Raji (cell line): ENCODE data around the gene C2CD4C.

Source experiments
- POLR2A ChIP-seq: IDR thresholded peaks from 2 replicates; pipeline ENCODE4 v1.6.1; 2011; ENCODE audit warnings: low read depth, low read length, control low read depth; ENCODE audit not compliant: insufficient read depth

C2CD4C gene

DNA sequence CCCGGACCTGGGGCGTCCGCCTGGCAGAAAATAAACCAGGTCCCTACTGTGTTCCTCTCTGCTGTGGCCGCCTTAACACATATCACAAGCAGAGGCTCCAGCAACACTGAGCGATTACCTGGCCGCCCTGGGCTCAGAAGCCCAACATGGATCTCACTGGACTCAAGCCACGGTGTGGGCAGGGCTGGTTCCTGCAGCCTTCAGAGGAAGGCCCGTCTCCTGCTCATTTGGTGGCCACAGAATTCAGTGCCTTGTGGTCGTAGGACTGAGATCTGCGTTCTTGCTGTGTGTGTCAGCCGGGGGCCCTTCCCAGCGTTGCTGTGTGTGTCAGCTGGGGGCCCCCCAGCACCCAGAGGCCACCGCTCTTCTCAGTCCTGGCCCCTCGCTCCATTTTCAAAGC lies 30.2 kb downstream of the C2CD4C start:
- no peak for TF ChIP-seq POLR2A

DNA sequence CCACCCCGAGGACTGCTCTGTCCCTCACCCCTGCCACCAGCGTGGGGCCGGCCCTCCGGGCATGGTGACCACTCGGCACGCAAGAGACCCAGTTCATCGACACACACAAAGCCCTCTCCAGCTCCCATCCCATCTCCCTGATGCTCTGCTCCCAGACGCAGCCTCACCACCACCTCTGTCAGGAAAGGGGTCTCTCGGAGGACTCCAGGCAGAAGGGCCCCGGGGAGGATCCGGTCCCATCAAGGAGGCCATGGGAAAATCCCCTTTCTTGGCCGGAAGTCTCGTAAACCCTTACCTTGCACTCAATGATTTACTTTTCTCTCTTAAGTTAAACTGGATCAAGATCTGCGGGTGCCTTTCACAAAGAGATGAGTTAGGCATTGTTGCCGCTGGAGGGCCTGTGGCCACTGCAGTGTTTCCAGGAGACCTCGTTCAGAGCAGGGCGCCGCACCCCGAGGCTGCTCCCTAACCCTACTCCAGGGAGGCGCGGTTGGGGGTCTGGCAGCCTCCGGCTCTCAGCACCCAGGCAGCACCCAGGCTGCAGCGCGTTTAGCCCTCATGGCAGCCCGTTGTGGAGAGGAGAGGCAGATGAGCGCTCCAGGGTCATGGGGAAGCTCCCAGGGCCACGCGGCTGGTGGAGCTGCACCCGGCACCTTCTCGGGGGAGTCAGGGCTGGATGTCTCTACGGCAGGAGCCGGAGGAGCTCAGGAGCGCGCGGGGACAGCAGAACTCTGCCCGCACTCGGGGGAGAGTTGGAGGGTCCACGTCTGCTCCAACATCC lies 31.0 kb downstream of the C2CD4C start:
- TF ChIP-seq POLR2A, result no peak

DNA sequence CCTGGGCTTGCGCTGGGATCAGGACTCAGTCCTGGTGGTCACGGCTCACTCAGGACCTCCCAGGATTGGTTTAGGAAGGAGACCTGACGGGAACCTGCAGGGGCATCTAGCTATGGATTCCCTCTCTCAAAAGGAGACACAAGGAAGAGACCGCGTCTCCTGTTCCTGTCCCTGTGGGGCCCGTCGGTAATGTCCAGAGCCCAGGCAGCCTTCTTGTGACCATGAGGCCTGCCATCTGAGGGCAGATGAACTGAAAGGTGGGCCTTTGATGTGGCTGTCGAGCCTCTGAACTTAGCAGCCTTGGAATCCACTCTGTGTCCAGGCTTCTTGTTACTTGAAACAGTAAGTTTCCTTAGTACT lies 32.9 kb downstream of the C2CD4C start:
- no peak for TF ChIP-seq POLR2A

DNA sequence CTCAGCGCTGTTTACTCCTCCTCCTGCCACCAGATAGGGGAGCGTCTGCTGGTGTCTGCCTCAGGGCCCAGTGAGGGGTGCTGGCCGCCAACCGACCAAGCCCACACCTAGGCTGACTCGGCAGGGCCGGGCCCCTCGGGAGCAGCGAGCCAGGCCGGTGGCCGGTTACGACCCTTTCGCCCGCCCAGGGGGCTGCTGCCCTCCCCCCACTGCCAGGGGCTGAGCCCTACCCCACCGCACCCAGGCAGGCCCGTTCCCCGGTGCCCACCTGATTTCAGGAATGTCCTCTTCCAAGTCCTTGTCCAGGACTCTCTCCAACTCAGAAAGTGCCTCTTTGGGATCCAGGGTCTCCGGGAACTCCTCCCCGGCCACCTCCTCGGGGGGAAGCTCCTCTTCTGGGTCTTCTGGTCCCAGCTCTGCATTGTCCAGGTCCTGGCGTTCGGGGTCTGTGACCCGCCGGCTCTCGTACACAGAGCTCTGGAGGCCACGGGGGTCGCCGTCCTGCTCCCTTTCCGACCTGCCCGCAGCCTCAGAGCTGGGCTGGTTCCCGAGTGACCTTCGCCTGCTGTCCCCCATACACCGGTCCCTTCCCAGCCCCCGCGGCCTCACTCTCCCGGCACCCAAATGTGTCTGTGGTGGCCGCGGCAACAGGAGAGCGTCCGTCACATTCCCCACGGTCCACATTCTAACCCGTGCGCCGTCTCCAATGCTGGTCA lies 33.4 kb downstream of the C2CD4C start:
- no peak for TF ChIP-seq POLR2A

DNA sequence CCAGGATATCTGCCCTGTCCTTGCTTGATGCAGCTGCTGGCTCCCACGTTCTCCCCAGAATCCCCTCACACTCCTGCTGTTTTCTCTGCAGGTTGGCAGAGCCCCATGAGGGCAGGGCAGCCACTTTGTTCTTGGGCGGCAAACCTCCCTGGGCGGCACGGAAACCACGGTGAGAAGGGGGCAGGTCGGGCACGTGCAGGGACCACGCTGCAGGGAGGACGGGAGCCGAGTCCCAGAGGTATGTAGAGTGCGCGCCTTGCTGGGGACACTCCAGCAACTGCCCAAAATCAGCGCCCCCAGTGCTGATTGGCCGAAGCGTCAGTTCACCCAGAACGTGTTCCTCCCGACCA lies 34.1 kb downstream of the C2CD4C start:
- TF ChIP-seq POLR2A, result no peak

DNA sequence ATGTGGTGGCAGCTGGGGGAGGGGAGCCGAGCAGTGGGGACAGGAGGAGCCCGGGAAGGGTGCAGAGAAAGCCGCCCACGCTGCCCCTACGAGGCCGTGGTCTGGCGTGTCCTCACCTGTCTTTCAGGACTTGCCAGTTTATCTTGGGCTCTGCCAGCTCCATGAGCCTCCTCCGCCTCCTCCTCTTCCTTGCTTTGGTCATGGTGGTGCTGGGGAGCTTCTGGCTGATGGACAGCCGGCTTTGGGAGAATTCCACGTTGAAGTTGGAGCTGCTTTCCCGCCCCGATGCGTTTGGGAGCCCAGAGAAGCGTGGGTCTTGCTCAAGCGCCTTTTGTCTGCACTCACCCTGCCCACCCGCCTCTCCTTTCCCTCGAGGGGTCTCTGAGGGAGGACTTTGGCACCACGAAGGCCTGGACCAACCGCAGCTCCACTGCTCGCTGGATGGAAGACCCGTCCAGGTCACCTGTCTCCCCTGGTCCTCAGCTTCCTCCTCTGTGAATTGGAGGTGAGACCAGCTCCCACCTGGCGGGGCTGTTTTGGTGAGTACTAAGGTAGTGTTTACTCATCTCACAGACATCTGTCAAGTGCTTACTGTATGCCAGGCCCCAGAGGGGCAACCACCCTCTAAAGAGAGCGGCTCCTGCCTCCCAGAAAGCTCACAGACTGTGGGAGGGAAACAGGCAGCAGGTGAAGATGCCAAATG lies 34.6 kb downstream of the C2CD4C start:
- no peak for TF ChIP-seq POLR2A

DNA sequence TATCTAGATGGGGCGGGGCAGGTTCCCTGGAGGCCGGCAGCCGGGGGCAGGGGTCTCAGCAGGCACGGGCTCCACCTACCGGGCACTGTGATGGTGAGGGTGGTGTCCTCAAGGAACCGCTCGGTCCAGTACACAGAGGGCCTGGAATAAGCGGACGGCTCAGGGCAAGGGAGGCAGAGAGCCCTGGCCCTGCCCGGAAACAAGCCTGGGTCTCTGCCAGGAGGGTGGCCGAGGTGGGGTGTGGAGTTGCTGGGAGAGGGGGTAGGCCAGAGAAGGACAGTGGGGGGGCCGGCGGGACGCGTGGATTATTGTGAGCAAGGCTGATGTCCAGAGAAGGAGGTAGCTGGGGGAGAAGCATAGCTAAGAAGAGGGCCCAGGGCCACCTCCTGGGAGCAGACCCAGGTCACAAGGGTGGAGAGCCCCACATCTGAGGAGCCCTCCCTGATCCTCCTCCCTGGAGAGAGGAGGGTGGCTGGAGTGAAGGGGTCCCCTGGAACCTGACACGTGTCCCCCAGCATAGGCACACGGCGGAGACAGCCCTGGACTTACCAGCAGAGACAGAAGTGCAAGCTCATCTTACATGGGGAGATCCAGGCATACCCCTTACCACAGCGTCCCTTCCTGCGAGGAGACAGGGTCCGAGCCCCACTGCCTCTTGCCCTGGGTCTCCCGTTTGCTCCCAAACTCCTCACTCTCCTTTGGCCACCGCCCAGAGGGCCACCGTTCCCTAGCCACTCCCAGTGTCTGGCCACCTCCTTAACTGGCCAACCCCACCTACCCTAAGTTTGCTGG lies 35.4 kb downstream of the C2CD4C start:
- TF ChIP-seq POLR2A, result no peak

DNA sequence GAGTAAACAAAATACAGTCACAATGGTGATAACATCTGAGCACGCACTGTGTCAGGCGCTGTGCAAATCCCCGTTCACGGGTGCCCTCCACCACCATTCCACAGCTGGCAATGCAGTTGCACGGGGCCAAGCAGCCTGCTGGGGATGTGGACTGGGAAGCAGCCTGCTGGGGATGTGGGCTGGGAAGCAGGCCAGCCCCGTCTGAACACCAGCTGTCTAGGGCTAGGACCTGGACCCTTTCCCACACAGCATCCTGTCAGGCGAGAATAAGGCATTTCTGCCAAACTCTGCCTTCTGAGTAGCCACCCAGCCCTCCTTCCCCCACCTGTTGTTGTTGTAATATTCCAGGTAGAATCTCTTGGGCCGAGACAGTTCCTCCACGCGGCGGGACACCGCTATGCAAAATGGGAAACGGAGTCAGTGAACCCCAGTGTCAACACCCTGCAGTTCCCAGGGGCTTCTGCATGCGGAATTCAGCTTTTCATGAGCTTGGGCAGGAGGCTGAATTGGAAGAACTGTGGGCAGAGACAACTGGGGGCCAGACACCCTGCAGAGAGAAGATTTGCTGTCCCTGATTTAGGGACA lies 36.5 kb downstream of the C2CD4C start:
- TF ChIP-seq POLR2A, result no peak

DNA sequence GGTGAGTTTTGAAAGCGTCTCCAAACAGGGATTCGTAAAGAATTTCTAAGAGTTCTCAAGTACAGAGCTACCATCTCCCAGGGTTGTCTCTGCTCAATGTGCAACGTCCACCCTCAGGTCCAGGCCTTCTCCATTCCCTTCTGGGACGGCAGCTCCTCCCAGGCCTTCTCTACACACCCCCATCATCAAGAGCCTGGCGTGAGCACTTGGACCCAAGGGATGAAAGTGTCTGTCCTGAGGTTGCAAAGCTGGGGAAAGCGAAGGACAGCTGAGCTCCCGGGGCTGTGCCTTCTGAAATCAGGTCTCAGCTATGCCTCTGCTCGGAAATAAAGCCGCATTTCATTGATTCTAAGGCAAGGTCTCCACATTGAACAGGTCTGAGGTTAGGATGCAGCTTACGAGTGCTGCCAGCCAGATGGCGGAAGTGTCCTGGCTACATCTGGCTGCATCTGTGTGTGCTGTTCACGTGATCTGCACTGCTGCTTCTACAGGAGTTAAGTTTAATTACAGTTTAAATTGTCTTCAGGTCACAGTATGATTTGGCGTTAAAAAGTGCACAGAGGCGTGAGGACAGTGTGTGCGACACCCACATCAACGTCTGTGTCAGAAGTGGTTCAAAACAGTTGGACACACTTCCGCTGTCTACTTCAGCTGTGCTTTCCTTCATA lies 37.3 kb downstream of the C2CD4C start:
- no peak for TF ChIP-seq POLR2A

DNA sequence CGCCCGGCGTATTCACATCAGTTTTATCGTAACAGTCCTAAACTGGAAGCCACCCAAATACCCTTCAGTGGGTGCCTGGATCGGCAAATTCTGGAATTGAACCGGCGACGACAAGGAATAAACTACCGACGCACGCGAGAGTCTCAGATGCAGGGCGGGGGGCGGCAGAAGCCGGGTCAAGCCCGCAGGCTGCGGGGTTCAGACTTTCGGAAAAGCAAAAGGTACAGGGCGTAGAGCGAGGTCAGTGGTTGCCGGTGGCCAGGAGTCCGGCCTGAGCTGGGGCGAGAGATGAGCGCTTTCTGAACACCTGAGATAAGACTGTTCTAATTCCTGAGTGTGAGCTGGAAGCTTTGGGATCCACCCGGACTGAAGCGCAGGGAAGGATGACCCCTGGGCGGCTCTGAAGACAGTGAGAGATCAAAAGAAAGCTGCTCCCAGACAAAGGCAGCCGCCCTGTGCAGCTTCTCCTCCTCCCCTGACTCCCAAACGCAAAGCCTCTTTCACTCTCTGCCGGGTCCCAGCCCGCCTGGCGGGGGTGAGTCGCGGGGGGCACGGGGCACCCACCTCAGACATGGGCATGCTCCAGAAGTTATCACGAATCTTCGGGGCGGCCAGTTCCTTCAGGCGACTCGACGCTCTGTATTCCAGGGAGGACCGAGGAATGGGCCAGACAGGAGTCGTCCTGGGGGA lies 38.2 kb downstream of the C2CD4C start:
- TF ChIP-seq POLR2A, result no peak

DNA sequence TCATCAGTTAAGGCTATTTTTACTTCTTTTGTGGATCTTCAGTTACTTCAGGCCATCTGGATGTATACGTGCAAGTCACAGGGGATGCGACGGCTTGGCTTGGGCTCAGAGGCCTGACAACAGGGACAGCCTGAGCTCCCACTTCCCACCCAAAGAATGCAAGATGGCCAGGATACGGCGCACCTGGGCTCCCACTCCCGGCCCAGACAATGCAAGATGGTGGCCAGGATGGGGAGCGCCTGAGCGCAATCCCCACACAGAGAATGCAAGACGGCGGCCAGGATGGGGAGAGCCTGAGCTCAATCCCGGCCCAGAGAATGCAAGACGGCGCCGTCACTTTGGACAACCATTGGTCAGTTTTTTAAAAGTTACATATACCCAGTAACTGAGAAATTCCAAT lies 39.1 kb downstream of the C2CD4C start:
- no peak for TF ChIP-seq POLR2A

DNA sequence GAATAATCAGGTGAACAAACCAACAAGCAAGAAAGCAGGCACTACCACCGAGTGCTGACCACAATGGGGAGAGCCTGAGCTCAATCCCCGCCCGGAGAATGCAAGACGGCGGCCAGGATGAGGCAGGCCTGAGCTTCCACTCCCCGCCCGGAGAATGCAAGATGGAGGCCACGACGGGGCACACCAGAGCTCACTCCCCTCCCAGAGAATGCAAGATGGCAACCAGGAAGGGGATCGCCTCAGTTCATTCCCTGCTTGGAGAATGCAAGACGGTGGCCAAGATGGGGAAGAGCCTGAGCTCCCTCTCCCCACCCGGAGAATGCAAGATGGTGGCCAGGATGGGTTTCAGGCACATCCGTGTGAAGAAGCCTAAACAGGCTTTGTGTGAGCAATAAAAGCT lies 39.7 kb downstream of the C2CD4C start:
- TF ChIP-seq POLR2A, result no peak

DNA sequence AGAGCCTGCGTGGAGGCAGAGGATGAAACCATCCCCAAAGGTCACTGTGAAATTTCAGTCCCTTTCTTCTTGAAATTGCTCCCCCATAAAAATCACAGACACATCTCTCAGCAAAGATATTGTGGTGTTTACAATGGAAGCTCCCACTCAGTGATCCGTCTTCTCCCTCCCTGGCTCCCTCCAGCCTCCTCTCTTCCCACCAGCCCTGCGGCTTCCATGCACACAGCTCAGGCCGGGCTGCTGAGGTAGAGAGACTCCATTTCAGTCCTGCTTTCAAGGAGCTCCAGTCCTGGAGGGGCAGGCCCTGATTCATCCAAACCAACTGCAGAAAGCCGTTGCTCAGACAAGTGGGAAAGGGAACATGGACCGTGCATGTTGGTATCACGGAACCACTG lies 40.3 kb downstream of the C2CD4C start:
- no peak for TF ChIP-seq POLR2A
